Inflammatory macrophage treated with lipopolysaccharide for 1 hour (primary cell): ENCODE measurements around the gene KRTAP10-10.
"Not testable (repeated sequence)": the region's sequence is repeated elsewhere in the genome, so short reads cannot be mapped to it uniquely, and the experiment has no call there.

Experiments
- DNase-seq, 2 donors: peaks; one replicate each; pipeline ENCODE4 v3.0.0-alpha.2; 2020 to 2022

KRTAP10-10 gene

DNA sequence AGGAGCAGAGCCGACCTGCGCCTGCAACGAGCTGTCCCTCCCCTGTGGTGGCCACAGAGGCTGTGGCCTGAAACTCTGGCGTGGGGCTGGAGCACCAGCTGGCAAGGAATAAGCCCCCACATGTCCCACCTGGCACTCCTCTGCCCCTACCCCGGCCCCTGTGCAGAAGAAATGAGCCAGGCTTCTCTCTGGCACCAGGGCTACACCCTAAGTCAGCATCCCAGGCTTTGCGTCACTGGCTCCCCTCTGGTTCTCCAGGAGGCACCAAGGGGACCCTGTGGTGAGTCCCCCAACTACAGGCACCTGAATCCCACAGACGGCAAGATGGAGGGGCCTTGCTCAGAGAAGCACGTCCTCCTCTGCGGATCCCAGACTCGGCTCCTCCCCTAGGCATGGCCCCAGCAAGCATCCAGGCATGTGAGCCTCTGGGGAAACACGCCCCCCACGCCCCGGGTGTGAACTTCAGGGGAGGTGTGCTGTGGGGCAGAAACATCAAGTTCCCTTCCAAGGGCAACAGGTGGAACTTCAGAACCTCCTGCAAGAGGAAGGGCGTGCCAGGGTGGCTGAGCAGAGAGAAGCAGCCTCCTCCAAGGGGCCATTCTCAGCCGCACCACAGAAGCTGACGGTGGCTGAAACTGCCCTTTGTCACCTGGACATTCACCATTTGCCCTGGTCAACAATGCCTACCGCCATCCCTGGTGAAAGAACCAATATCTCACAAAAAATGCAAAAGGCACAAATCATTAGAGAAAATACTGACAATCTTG lies 33.9 kb upstream of the KRTAP10-10 start:
- no peak for DNase-seq

DNA sequence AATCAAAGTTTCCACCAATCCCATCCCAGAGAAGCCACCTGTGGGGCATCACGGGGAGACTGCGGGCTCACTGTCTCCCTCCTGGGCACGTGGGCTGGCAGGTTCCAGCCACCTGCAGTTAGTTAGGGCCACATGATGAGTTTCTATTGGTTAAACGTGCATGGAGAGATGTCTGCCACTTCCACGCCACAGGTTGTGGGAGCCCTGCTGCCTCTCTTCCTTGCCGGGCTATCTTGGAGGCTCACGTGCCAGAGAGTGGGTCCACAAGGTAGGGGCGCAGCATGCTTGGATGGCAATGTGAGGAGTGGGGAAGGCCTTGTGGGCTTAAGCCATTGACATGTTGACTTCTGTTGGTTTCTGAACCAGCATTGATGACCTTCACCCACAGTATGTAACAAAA lies 33.2 kb upstream of the KRTAP10-10 start:
- DNase-seq = no peak

DNA sequence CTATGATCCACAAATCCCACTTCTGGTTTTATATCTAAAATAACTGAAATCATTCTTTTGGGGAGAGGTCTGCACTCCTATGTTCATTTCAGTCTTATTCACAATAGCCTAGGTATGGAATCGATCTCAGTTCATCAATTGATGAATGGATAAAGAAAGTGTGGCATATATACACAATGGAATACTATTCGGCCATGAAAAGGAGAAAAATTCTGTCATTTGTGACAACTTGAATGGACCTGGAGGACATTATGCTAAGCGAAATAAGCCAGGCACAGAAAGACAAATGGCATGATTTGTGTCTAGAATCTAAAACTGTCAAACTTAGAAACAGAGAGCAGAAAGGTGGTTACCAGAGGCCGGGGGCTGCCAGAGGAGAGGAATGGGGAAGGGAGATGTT lies 30.7 kb upstream of the KRTAP10-10 start:
- DNase-seq = no peak

DNA sequence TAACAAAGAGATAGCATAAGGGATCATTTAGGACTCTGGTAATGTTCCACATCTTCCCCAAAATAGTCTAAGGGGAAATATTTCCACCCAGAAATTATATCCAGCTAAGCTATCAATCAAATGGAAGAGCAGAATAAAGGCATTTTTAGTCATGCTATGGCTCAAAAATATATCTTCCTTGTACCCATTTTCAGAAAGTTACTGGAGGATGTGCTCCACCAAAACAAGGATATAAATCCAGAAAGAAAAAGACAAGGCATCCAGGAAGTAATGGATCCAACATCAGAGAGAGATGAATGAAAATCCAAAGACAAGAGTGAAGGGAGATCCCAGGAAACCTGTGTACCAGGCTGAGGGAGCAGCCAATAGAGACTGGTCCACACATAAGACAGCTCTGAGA lies 28.0 kb upstream of the KRTAP10-10 start:
- no peak for DNase-seq

DNA sequence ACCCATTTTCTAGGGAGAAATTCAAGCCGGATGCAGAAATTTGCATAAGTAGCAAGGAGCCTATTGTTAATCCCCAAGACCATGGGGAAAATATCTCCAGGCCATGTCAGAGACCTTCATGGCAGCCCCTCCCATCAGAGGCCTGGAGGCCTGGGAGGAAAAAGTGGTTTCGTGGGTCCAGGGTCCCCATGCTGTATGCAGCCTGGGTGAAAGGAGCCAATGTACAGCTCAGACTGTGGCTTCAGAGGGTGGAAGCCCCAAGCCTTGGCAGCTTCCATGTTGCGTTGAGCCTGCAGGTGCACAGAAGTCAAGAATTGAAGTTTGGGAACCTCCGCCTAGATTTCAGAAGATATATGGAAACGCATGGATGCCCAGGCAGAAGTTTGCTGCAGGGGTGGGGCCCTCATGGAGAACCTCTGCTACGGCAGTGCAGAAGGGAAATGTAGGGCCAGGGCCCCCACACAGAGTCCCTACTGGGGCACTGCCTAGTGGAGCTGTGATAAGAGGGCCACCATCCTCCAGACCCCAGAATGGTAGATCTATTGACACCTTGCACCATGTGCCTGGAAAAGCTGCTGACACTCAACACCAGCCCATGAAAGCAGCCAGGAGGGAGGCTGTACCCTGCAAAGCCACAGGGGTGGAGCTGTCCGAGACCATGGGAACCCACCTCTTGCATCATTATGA lies 26.9 kb upstream of the KRTAP10-10 start:
- not testable (repeated sequence) for DNase-seq

DNA sequence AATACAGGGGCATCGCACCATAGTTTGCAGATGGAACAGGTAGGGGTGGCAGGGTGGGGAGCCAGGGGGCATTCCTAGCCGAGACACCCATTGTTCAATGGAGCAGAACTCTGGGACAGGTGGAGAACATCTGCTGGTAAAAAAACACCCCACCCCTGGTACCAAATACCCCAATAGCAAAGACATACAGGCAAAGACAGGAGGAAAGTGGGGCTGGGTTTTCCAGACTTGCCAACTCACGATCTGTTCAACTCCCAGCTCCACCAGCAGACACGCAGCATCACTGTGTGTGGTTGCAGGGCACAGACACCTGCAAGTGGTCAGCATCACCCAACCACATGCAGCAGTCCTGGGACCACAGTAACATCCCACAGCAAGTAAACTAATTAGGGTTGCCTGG lies 25.6 kb upstream of the KRTAP10-10 start:
- DNase-seq = no peak

DNA sequence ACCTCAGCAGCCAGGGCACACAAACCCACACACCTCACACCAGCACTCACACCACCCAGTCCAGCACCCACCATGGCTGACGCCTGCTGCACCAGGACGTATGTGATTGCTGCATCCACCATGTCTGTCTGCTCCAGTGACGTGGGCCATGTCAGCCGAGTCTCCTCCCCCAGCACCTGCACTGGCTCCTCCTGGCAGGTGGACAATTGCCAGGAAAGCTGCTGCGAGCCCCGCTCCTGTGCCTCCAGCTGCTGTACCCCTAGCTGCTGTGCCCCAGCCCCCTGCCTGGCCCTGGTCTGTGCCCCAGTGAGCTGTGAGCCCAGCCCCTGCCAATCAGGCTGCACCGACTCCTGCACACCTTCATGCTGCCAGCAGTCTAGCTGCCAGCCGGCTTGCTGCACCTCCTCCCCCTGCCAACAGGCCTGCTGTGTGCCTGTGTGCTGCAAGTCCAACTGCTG lies 25.1 kb upstream of the KRTAP10-10 start, which contains the start of gene KRTAP10-8:
Gene KRTAP10-8, plus strand, starts transcription at position 51 of the 458 bp plus-strand sequence. Its CDS starts 22 bp downstream, at position 73.
- no peak for DNase-seq

DNA sequence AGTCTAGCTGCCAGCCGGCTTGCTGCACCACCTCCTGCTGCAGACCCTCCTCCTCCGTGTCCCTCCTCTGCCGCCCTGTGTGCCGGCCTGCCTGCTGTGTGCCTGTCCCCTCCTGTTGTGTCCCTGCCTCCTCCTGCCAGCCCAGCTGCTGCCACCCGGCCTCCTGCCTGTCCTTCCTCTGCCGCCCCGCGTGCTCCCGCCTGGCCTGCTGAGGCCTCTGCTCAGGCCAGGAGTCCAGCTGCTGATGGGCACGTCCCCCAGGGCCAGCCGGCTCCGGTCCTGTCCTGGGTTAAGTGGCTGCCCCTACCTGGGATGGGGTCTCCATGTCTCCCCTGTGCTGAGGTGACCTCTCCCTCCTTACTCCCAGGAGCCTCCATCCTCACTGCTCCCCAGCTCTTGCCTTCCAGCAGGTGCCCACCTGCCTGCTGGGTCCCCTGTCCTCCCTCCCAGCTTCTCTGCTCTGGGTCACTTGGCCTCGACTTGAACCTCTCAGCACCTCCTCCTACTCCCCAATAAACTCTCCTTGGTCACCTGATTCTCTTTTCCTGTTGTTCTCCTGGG lies 24.4 kb upstream of the KRTAP10-10 start:
- DNase-seq = no peak

DNA sequence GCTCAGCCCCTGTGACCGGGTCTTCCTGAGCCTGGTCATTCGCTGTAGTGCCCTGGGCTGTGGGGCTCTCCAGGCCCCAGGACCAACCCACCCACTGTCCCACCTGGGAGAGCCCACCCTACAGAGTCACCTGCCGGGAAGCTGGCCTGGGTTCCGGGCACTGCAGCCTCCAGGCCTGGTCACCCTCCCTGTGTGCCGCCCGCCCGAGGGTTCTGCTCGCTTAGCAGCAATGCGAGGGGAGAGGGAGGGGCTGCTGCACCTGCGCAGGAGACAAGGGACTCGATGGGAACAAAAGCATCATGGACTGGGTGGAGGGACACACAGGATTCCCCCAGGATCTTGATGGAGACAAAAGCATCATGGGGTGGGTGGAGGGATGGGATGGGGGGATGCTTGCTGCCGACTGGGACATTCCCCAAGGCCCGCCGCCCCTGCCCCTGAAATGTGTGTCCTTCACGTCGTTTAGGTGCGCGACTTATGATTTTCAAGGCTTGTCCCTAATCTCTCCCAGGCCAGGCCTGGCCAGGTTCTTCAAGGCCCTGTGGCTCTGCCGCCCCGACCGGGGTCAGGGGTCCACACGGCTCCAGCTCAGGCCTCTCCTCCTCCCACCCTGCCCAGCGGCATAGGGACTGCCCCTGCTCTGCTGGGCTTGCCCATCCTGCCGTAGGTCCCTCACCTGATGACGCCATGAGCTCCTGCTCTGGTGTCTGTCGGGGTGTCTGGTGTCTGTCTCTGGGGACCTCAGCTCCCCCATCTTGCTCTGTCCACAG lies 23.6 kb upstream of the KRTAP10-10 start:
- DNase-seq = no peak

DNA sequence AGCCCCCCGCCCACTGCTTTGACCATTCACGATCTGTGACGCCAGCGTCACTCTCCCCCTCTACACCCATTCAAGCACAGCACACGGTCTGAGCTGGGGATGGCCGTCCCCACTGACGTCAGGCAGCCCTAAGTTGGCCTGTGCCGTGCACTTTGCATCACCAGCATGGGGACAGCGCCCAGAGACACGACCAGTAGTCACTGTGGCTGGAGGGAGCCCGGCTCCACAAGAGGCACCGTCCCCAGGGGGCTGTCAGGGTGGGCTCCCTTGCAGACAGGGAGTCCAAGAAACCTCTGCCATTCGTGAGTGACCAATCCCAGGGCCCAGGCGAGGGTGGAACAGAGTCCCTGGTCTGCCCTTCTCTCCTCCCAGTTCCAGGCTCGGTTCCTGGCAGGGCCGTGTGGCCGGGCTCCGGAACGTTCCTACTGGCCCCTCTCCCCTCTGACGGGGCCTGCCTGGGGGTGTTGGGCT lies 23.0 kb upstream of the KRTAP10-10 start:
- no peak for DNase-seq

DNA sequence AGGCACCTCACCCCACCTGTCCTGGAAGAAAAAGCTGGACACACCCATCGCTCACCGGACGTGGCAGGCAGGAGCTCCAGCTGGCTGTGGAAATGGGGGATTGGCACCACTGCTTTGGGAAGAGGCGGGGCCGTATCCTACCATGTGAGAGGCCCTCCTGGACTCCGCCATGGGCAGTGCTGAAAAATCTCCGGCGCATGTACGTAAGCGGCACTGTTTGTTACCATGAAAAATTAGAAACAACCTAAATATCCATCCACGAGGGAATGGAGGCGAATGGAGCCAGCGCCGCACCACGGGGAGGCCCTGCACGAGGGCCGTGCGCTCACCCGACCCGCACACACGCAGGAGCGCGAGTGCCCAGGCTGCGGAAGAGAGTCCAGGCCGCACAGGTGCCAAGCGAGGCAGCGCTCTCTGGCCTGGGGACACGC lies 22.2 kb upstream of the KRTAP10-10 start:
- no peak for DNase-seq

DNA sequence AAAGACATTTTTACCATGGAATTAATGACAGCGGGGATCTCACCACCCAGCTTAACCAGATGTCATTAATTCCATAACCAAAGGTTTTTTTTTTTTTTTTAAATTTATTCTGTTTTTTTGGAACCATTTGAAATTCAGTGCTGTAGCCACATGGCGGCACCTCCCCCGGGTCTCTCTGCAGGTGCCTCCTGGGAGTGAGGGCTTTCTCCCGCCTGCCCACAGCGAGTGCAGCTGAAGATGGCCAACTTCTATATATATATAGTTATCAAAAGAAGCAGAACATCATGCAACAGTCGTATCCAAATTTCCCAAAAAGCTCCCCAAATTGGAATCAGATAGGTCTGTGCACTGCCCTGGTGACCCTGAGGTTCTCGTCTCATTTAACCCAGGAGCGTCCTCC lies 21.7 kb upstream of the KRTAP10-10 start:
- no peak for DNase-seq

DNA sequence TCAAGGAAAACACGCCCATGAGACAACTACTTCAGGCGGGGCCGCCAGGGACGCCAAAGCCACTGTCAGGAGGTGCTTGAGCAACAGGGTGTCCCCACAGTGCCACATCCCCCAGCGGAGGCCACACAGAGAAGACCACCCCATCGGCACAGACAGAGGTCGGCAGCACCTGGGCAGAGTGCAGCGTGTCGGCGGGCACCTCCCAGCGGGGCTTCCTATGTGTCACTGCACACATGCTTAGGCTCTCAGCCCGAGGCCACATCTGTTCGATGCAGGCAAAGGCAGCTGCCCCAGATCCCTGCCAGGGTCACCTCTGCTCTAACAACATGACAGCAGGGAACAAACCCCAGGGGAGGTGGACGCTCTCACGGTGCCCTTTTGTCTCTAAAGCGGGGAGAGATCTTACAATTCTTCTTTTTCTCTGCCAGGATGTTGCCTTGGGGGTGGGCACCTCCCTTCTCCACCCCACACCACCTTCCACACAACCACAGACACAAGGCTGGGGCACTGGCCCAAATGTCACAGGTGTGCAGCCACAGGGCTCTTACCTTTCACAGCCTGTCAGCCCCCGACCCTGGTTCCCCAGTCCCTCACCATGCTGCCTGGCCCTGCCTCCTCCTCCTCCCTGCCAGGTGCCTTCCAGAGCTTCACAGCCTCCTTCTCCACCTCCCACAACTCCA lies 21.1 kb upstream of the KRTAP10-10 start:
- DNase-seq = no peak

DNA sequence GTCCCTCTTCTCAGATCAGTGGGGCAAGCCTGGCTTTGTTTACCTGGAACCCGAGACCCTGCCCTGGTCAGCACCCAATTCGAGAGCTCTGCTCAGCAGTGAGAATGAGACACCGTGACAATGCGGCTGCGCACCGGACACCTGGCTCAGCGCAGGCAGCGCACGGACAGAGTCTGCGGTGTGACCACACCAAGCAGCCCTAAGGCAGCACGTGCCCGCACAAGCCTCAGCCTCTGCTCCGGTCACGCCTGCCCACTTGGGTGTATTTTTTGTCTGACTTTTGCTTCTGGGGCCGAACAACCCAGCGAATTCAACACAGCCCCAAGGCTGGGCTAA lies 20.6 kb upstream of the KRTAP10-10 start:
- DNase-seq = no peak

DNA sequence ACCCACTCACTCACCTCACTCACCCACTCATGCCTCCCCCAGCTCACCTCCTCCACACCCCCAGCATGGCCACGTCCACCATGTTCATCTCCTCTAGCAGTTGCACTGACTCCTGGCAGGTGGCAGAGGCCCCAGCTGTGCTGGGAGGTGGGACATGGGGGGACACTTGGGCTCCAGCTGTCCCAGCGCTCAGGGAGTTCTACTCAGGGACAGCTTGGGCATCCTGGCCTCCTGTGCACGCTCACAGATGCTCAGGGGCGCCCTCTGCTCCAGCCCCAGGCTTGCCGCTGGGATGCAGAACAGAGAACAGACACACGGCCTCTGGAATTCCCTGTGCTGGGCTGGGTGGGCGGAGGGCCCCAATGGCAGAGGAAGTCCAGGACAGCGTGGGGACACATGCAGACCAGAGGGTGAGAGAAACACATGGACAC lies 20.1 kb upstream of the KRTAP10-10 start:
- no peak for DNase-seq

DNA sequence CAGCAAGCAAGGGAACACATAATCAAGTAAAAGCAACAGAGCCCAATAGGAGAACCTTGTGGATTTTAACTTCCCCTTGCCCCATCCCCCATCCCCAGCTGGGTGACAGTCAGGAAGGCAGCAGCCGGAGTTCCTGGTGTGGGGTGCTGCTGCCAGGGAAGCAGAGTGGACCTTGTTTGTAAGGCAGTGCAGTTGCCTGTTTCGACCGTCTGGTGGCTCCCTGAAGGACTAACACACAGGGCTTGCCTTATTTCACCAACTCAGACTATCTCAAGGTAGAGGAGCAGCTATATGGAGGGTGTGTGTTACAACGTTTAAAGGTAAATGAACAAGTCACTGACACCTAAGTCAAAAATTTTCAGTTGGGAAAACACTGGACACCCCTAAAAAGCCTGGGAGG lies 18.7 kb upstream of the KRTAP10-10 start:
- DNase-seq = peak in 1 of 2 donors; percentile 8

DNA sequence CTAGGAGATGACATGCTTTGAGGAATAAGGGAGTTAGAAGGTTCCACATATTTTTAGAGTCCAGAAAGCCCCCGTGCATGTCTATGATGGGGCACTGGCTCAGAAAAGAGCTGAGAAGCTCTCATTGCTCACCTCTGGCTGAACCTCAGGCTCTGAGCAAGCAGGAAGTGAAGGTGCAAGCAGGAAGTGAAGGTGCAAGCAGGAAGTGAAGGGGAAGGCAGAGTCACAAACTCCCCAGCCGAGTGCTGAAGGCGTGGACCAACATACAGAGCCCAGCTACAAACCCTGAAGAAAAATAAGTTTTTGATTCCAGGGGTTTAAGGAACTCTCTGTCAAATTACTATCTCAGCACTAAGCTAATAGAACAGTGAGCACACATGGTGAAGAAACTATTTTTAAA lies 18.2 kb upstream of the KRTAP10-10 start:
- DNase-seq = no peak

DNA sequence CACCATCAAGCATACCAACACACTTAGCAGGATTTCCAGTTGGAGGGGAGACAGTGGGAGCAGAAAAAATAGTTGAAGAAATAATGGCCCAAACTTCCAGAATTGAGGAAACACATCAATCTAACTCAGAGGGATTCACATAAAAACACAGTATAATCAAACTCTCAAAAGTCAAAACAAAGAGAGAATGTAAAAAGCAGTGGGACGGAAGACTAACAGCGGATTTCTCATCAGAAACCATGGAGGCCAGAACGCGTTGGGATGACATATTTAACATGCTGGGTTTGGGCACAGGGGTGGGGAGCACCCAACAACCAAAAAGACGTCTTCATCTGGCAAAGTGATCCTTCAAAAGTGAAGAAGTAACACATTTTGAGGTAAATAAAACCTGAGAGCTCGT lies 17.3 kb upstream of the KRTAP10-10 start:
- DNase-seq = no peak

DNA sequence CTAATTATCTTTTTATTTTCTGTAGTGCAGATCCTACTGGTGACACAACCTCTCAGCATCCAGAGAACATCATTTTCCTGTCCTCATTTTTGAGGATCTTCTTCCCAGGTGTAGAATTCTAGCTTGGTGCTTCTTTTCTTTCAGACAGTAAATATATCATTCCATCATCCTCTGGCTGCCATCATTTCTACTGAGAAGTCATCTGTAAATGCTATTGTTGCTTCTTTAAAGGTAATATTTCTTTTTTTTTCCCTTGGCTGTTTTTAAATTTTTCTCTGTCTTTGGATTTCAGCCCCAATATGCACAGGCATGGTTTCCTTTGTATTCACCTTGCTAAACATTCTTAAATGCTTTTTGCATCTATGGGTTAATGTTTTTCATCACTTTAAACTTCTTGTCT lies 13.6 kb upstream of the KRTAP10-10 start:
- no peak for DNase-seq

DNA sequence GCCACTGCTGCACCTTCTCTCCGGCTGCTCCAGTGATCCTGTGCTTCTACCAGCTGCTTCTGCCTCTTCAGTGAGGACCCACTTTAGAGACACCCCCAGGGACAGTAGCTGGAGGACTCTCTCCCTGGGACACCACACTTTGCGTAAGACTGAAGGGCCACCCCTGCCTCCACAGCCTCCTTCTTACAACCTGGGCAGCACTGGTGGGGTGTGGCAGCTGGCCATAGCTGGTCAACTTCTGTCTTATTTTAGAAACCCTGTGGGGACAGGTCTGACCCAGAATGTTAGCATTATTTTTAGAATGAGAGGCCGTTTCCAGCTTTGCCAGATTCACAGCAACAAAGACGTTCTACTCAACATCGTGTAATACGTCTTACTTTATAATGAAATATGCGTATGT lies 11.4 kb upstream of the KRTAP10-10 start:
- no peak for DNase-seq

DNA sequence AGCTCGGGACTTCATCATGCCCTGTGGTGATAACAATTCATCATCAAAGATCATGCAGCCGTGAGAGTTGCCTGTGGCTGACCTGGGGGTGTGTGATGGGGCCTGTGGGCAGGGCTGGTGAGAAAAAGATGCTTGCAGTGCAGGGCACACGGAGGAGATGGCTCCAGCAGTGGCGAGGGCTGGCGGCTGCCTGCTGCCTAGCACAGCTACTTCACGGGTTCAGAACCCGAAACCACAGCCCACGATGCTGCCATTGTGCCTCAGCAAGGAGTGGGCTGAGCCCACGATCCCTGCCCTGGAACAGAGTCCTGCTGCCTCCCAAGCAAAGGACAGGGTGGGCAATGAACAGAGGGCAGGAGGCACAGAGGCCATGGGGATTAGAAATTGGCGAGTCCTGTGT lies 10.9 kb upstream of the KRTAP10-10 start:
- no peak for DNase-seq

DNA sequence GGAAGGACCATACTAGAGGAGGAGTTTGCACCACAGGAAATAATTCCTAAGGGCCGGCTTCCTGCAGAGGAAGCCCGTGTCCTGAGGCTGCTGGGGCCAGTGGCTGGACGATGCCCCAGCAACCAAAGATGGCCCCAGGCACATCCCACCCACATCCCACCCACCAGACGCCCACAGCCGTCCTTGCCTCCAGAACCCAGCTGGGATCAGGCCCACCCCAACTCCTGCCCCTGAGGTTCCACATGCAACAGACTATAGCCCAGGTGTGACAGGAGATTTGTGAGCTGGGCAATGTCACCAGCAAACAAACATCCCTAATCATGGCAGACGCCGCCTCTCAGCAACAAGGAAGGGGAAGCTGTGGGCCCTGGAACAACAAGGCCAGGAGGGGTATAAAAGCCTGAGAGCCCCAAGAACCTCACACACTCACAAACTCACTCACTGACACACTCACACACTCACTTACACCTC lies 10.4 kb upstream of the KRTAP10-10 start, which contains the start of gene KRTAP10-9:
Gene KRTAP10-9, plus strand, starts transcription at position 421 of the 471 bp plus-strand sequence. CDS start 79 bp downstream, outside the sequence.
- DNase-seq = no peak
